B cell (primary cell): ENCODE data around the gene TMIE.

Experiments used
- CTCF ChIP-seq: fragments of 200-600 bp; IDR thresholded peaks from one replicate; pipeline ENCODE4 v1.8.0; 2022; ENCODE audit warnings: antibody characterized with exemption, mild to moderate bottlenecking
- EZH2 ChIP-seq: IDR thresholded peaks from 2 replicates; pipeline ENCODE4 v1.6.1; 2012; ENCODE audit warnings: borderline replicate concordance, low read depth, mild to moderate bottlenecking, moderate library complexity, low read length; ENCODE audit not compliant: insufficient read depth, poor library complexity, severe bottlenecking

DNA sequence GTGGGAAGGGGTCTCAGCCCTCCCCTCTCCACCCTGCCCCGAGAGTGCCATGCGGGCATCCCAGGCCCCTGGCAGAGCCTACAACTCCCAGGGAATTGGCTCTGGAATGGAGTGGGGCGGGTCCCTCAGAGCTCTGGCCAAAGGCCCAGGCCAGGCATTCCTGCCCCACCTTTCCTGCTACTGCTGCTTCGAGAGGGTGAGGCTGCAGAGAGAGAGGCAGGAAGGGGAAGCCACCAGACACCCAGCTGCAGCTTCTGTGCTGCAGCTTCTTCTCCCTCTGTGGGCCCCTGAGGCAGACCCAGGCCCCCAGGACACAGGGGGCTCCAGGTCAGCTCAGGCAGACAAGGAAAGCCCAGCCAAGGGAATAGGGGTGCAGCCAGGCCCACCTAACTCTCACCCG lies 10.4 kb upstream of the TMIE start:
- TF ChIP-seq EZH2: no peak
- TF ChIP-seq CTCF: no peak
